Activated CD4-positive, alpha-beta memory T cell treated with anti-CD3 and anti-CD28 coated beads, Interleukin-2, amount 10 ng/mL, durations not matched to agents 7 days and 5 days (primary cell): ENCODE data around the gene DDX39B. TPM values are rescaled to one million over a fixed set of nuclear protein-coding genes. Genes with fewer than 3 reads are reported as not detected.
A peak's percentile ranks its signal among the peaks of the same experiment; 100 is the strongest.
"Not testable (repeated sequence)": the region's sequence is repeated elsewhere in the genome, so short reads cannot be mapped to it uniquely, and the experiment has no call there.

ENCODE experiments used
- CTCF ChIA-PET: fragments of 350-600 bp; sonication (Branson Sonifier 250); formaldehyde crosslinking; loops from one replicate; lab custom pipeline; 2021; ENCODE audit warnings: antibody characterized with exemption, inconsistent platforms; lab: Charles Lee
- POLR2A ChIA-PET: fragments of 350-600 bp; sonication (Branson Sonifier 250); formaldehyde crosslinking; loops from one replicate; lab custom pipeline; 2021; ENCODE audit warnings: antibody characterized with exemption; lab: Charles Lee
- DNase-seq: peaks from one replicate; pipeline ENCODE4 v3.0.0-alpha.2; 2020
- H3K27ac Mint-ChIP-seq: one replicate; pipeline ENCODE4 v1.8.0; 2021; ENCODE audit warnings: mild to moderate bottlenecking, mixed read lengths
- H3K27me3 Mint-ChIP-seq: one replicate; pipeline ENCODE4 v1.8.0; 2021; ENCODE audit warnings: mixed read lengths
- H3K36me3 Mint-ChIP-seq: one replicate; pipeline ENCODE4 v1.8.0; 2021; ENCODE audit warnings: low read depth, mixed read lengths
- H3K4me1 Mint-ChIP-seq: one replicate; pipeline ENCODE4 v1.8.0; 2021; ENCODE audit warnings: mixed read lengths
- H3K4me3 Mint-ChIP-seq: one replicate; pipeline ENCODE4 v1.8.0; 2021; ENCODE audit warnings: mild to moderate bottlenecking, mixed read lengths
- H3K9me3 Mint-ChIP-seq: one replicate; pipeline ENCODE4 v1.8.0; 2021; ENCODE audit warnings: mixed read lengths
- total RNA-seq, 2 experiments: library from RNA; stranded (reverse); gene quantifications; one replicate each; pipeline ENCODE4 v1.2.3, GENCODE V29; 2021

DDX39B gene
- total RNA-seq, 2 experiments from 2014 or later: 427 to 434 TPM

- H3K36me3 Mint-ChIP-seq: peaks cover 70% of the 10 kb centered on the region
These were observed 31.8 kb downstream of the DDX39B start for GRCh38 chr6:31510007-31510406.

GRCh38 chr6:31509036-31509435, 32.8 kb downstream of the DDX39B start:
- H3K36me3 Mint-ChIP-seq: peaks cover 73% of the 10 kb centered on the region
- POLR2A ChIA-PET, CTCF ChIA-PET, H3K4me3 Mint-ChIP-seq, H3K4me1 Mint-ChIP-seq, H3K9me3 Mint-ChIP-seq, H3K27ac Mint-ChIP-seq, DNase-seq, H3K27me3 Mint-ChIP-seq: not testable (repeated sequence)

More at GRCh38 chr6:31510007-31510406, 31.8 kb downstream of the DDX39B start:
- Mint-ChIP-seq H3K4me1 (peaks cover 3% of the 10 kb centered on the region), H3K4me3 (no peak overlapping the region), H3K27me3 (no peaks in the 10 kb centered on the region), H3K9me3 (no peaks in the 10 kb centered on the region), H3K27ac (no peak overlapping the region)
- no peak for DNase-seq
- POLR2A ChIA-PET: no interaction called here
- CTCF ChIA-PET: no interaction called here

GRCh38 chr6:31502586-31502985, 39.2 kb downstream of the DDX39B start:
- H3K4me1 Mint-ChIP-seq: peaks cover 54% of the 10 kb centered on the region
- ChIA-PET CTCF (interaction anchor here (1.2 to 1.5 kb wide), 2 partner anchors 39 to 44 kb away, joined by 3 read pairs; partner anchors contain the start of genes ATP6V1G2 and DDX39B), POLR2A (interaction anchor here (0.7 to 2.0 kb wide), 2 partner anchors 39 to 96 kb away, joined by 3 to 6 read pairs; partner anchors contain the start of gene DDX39B)
- peaks cover 52% of the 10 kb centered on the region for H3K36me3 Mint-ChIP-seq
- no peaks in the 10 kb centered on the region for H3K27me3 Mint-ChIP-seq
- H3K4me3 Mint-ChIP-seq: no peak overlapping the region
- no peaks in the 10 kb centered on the region for H3K9me3 Mint-ChIP-seq
- DNase-seq: no peak
- H3K27ac Mint-ChIP-seq: no peak overlapping the region

GRCh38 chr6:31499648-31500047, 42.2 kb downstream of the DDX39B start:
- H3K9me3 Mint-ChIP-seq, CTCF ChIA-PET, H3K27me3 Mint-ChIP-seq, H3K27ac Mint-ChIP-seq, DNase-seq: not testable (repeated sequence)
- H3K36me3 Mint-ChIP-seq: peaks cover 37% of the 10 kb centered on the region
- peaks cover 66% of the 10 kb centered on the region for H3K4me1 Mint-ChIP-seq
- peak overlapping the region; percentile 81 for H3K4me3 Mint-ChIP-seq
- POLR2A ChIA-PET: interaction anchor here (7.8 kb wide), 1 partner anchor 41 kb away, joined by 164 read pairs; the partner anchor contains the start of gene DDX39B

- H3K4me1 Mint-ChIP-seq: peaks cover 64% of the 10 kb centered on the region
- ChIA-PET POLR2A (interaction anchor here (0.8 to 7.8 kb wide), 5 partner anchors 30 to 76 kb away, joined by 3 to 164 read pairs (median 4); partner anchors contain the start of genes DDX39B, MCCD1 and TNF), CTCF (interaction anchor here (0.6 kb wide), 1 partner anchor 340 kb away, joined by 3 read pairs; no protein-coding TSS in a partner anchor)
- no peaks in the 10 kb centered on the region for H3K9me3 Mint-ChIP-seq
- peak overlapping the region; percentile 81 for H3K4me3 Mint-ChIP-seq
- no peak overlapping the region for H3K27ac Mint-ChIP-seq
- H3K27me3 Mint-ChIP-seq: no peaks in the 10 kb centered on the region
- peaks cover 38% of the 10 kb centered on the region for H3K36me3 Mint-ChIP-seq
- DNase-seq: no peak
These were observed 43.1 kb downstream of the DDX39B start for GRCh38 chr6:31498748-31499147.

- peak; percentile 83 for DNase-seq
- peaks cover 62% of the 10 kb centered on the region for H3K4me1 Mint-ChIP-seq
- H3K4me3 Mint-ChIP-seq: peak within 1 kb of the TSS; percentile 81
- no peaks in the 10 kb centered on the region for H3K27me3 Mint-ChIP-seq
- POLR2A ChIA-PET: interaction anchor here (0.5 to 7.8 kb wide), 14 partner anchors 19 to 756 kb away, joined by 3 to 164 read pairs (median 4); partner anchors contain the start of genes C6orf47, CSNK2B, DDX39B and GPANK1
- peaks cover 37% of the 10 kb centered on the region for H3K36me3 Mint-ChIP-seq
- peak within 1 kb of the TSS; percentile 79 for H3K27ac Mint-ChIP-seq
- CTCF ChIA-PET: interaction anchor here (0.6 to 6.3 kb wide), 5 partner anchors 27 to 340 kb away, joined by 3 to 53 read pairs (median 5); partner anchors contain the start of gene DDX39B
- no peaks in the 10 kb centered on the region for H3K9me3 Mint-ChIP-seq
These were observed 44.0 kb downstream of the DDX39B start, which contains the start of gene MICB for GRCh38 chr6:31497531-31498476. Gene MICB, plus strand, starts transcription at chr6:31498145. Its CDS starts 49 bp downstream, at chr6:31498194.

GRCh38 chr6:31496826-31497225, 45.0 kb downstream of the DDX39B start:
- Mint-ChIP-seq H3K4me3 (peak overlapping the region; percentile 81), H3K27ac (peak overlapping the region; percentile 79), H3K36me3 (peaks cover 31% of the 10 kb centered on the region), H3K4me1 (peaks cover 62% of the 10 kb centered on the region)
- ChIA-PET CTCF (interaction anchor here (0.6 to 6.3 kb wide), 9 partner anchors 28 to 247 kb away, joined by 3 to 53 read pairs (median 5); partner anchors contain the start of genes DDX39B and GPANK1), POLR2A (interaction anchor here (1.0 to 7.8 kb wide), 10 partner anchors 20 to 168 kb away, joined by 3 to 164 read pairs (median 4); partner anchors contain the start of genes C6orf47, CSNK2B, DDX39B and GPANK1)
- not testable (repeated sequence) for H3K9me3 Mint-ChIP-seq, DNase-seq, H3K27me3 Mint-ChIP-seq

GRCh38 chr6:31495580-31495979, 46.2 kb downstream of the DDX39B start:
- POLR2A ChIA-PET: interaction anchor here (1.1 to 7.8 kb wide), 26 partner anchors 8 to 581 kb away, joined by 3 to 164 read pairs (median 7); partner anchors contain the start of genes CSNK2B, DDX39B, GPANK1 and LST1
- Mint-ChIP-seq H3K4me3 (peak overlapping the region; percentile 81), H3K27me3 (no peaks in the 10 kb centered on the region), H3K9me3 (no peaks in the 10 kb centered on the region), H3K27ac (peak overlapping the region; percentile 78), H3K36me3 (peaks cover 19% of the 10 kb centered on the region), H3K4me1 (peaks cover 60% of the 10 kb centered on the region)
- CTCF ChIA-PET: interaction anchor here (1.7 to 6.3 kb wide), 6 partner anchors 36 to 102 kb away, joined by 5 to 53 read pairs (median 14); partner anchors contain the start of gene DDX39B
- no peak for DNase-seq

- H3K9me3 Mint-ChIP-seq: no peaks in the 10 kb centered on the region
- DNase-seq: peak; percentile 85
- H3K4me3 Mint-ChIP-seq: peak overlapping the region; percentile 81
- H3K27me3 Mint-ChIP-seq: no peaks in the 10 kb centered on the region
- POLR2A ChIA-PET: interaction anchor here (0.7 to 7.8 kb wide), 35 partner anchors 10 to 879 kb away, joined by 3 to 164 read pairs (median 6); partner anchors contain the start of genes ATP6V1G2, BAG6, CSNK2B and DDX39B
- CTCF ChIA-PET: interaction anchor here (1.0 to 6.3 kb wide), 12 partner anchors 38 to 336 kb away, joined by 3 to 53 read pairs (median 5); partner anchors contain the start of genes ATP6V1G2, DDX39B, NCR3 and TNF
- peak overlapping the region; percentile 78 for H3K27ac Mint-ChIP-seq
- peaks cover 26% of the 10 kb centered on the region for H3K36me3 Mint-ChIP-seq
- peaks cover 60% of the 10 kb centered on the region for H3K4me1 Mint-ChIP-seq
These were observed 47.7 kb downstream of the DDX39B start for GRCh38 chr6:31493875-31494694.

- ChIA-PET POLR2A (interaction anchor here (0.7 to 7.8 kb wide), 9 partner anchors 47 to 171 kb away, joined by 3 to 164 read pairs (median 16); partner anchors contain the start of genes ATP6V1G2, BAG6, DDX39B and GPANK1), CTCF (interaction anchor here (1.0 to 6.3 kb wide), 8 partner anchors 10 to 369 kb away, joined by 3 to 53 read pairs (median 8); partner anchors contain the start of genes DDX39B, NEU1 and TNF)
- H3K4me3 Mint-ChIP-seq: peak overlapping the region; percentile 81
- DNase-seq, H3K9me3 Mint-ChIP-seq, H3K27me3 Mint-ChIP-seq: not testable (repeated sequence)
- H3K36me3 Mint-ChIP-seq: peaks cover 23% of the 10 kb centered on the region
- peak overlapping the region; percentile 78 for H3K27ac Mint-ChIP-seq
- H3K4me1 Mint-ChIP-seq: peaks cover 55% of the 10 kb centered on the region
These were observed 48.3 kb downstream of the DDX39B start for GRCh38 chr6:31493550-31493874.

GRCh38 chr6:31490115-31490873, 51.5 kb downstream of the DDX39B start:
- no peaks in the 10 kb centered on the region for H3K27me3 Mint-ChIP-seq
- POLR2A ChIA-PET: no interaction called here
- H3K36me3 Mint-ChIP-seq: peaks cover 24% of the 10 kb centered on the region
- no peak for DNase-seq
- H3K9me3 Mint-ChIP-seq: no peaks in the 10 kb centered on the region
- peaks cover 51% of the 10 kb centered on the region for H3K4me1 Mint-ChIP-seq
- peak overlapping the region; percentile 6 for H3K27ac Mint-ChIP-seq
- no peak overlapping the region for H3K4me3 Mint-ChIP-seq
- CTCF ChIA-PET: no interaction called here
